Measurements from ENCODE around the gene FAM217A. TPM values are rescaled to one million over a fixed set of nuclear protein-coding genes. Genes with fewer than 3 reads are reported as not detected.

The FAM217A gene
- total RNA-seq, 1 experiment from 2014 or later = not detected

- ChIA-PET RAD21 (ENCODE audit: low non-redundant PET in 1 of 2, low total read pairs in 2 of 2, uncharacterized antibody in 2 of 2, unreplicated experiment in 2 of 2) (no interaction called here), CTCF (no interaction called here), POLR2A (no interaction called here)
- H3K9me2 ChIP-seq (ENCODE audit: insufficient read depth) = no peaks in the 10 kb centered on the region
- ATAC-seq (no peak), DNase-seq (ENCODE audit: low read depth, low spot score) (no peak)
- H3K27ac ChIP-seq (ENCODE audit: low read depth, low read length) = no peak overlapping the region
- no peak for TF ChIP-seq SIN3A (IDR thresholded peaks at IDR 0.05; ENCODE audit: low read depth)
- TF ChIP-seq, protein P1, sequence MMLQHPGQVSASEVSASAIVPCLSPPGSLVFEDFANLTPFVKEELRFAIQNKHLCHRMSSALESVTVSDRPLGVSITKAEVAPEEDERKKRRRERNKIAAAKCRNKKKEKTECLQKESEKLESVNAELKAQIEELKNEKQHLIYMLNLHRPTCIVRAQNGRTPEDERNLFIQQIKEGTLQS (IDR thresholded peaks at IDR 0.05) = no peak
- no peak for TF ChIP-seq CEBPB (IDR thresholded peaks at IDR 0.05; ENCODE audit: low read depth)
- TF ChIP-seq ZBTB33 (IDR thresholded peaks at IDR 0.05; ENCODE audit: extremely low read depth, insufficient replicate concordance, low read length) = no peak
- TF ChIP-seq ZFX (IDR thresholded peaks at IDR 0.05) = no peak
- TF ChIP-seq POLR2AphosphoS5 (IDR thresholded peaks at IDR 0.05; ENCODE audit: low read depth, low read length) = no peak
- H4K20me1 ChIP-seq (ENCODE audit: insufficient read depth) = no peaks in the 10 kb centered on the region
- H2AFZ ChIP-seq (ENCODE audit: low read depth, low read length, poor library complexity, severe bottlenecking) = no peak overlapping the region
- H3K9ac ChIP-seq (ENCODE audit: low read length) = no peak overlapping the region
- no peaks in the 10 kb centered on the region for H3K9me3 ChIP-seq (ENCODE audit: control insufficient read depth in 1 of 2, insufficient read depth in 1 of 2, low read depth in 1 of 2, low read length in 2 of 2)
- no peaks in the 10 kb centered on the region for H3K36me3 ChIP-seq (ENCODE audit: control insufficient read depth in 1 of 2, insufficient read depth in 2 of 2, low read length in 2 of 2)
- no peaks in the 10 kb centered on the region for H3K4me1 ChIP-seq (ENCODE audit: control insufficient read depth in 1 of 2, insufficient read depth in 2 of 2, low read length in 2 of 2)
- no peaks in the 10 kb centered on the region for H3K27me3 ChIP-seq (ENCODE audit: insufficient read depth, low read length)
- H3K79me2 ChIP-seq (ENCODE audit: insufficient read depth, low read length) = no peaks in the 10 kb centered on the region
- BruUV-seq (replicated peaks) = no TSS peak
- no peak overlapping the region for H3K4me3 ChIP-seq (replicated peaks in 1 of 2; ENCODE audit: low read depth in 1 of 2, low read length in 2 of 2)
- intact Hi-C loops (cut with micrococcal nuclease) = no loop called here
- H3K4me2 ChIP-seq (ENCODE audit: low read length) = no peak overlapping the region
Observed at GRCh38 chr6:4093288-4093687, 14.4 kb upstream of the FAM217A start.

DNA sequence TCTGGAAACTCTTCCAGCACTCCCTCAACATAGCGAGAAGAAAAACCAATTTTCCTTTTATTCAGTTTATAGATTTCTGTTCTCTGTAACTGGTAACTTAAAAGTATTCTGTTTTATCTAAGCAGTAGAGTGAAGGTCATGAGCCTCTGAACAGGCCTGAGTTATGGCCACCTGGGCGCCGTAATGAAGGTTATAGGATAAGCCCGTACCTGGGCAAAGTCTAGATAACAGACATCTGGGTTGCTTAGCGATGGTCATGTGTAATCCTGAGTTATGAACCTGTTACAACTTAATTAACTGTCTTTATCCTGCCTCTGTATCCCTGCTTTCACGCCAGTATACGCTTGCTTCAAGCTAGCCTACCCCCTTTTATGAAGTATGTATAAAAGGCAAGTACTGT is 13.0 kb upstream of the FAM217A start:
- no peak overlapping the region for H3K4me3 ChIP-seq (replicated peaks in 1 of 2; ENCODE audit: low read depth in 1 of 2, low read length in 2 of 2)
- no peak for ATAC-seq

More for the DNA sequence above, 13.0 kb upstream of the FAM217A start:
- Histone ChIP-seq H3K9me3 (ENCODE audit: control insufficient read depth in 1 of 2, insufficient read depth in 1 of 2, low read depth in 1 of 2, low read length in 2 of 2) (no peaks in the 10 kb centered on the region), H3K4me1 (ENCODE audit: control insufficient read depth in 1 of 2, insufficient read depth in 2 of 2, low read length in 2 of 2) (no peaks in the 10 kb centered on the region), H3K27ac (ENCODE audit: low read depth, low read length) (no peak overlapping the region), H2AFZ (ENCODE audit: low read depth, low read length, poor library complexity, severe bottlenecking) (no peak overlapping the region), H3K9ac (ENCODE audit: low read length) (no peak overlapping the region), H3K79me2 (ENCODE audit: insufficient read depth, low read length) (no peaks in the 10 kb centered on the region), H3K4me2 (ENCODE audit: low read length) (no peak overlapping the region), H3K27me3 (ENCODE audit: insufficient read depth, low read length) (no peaks in the 10 kb centered on the region), H3K9me2 (ENCODE audit: insufficient read depth) (no peaks in the 10 kb centered on the region), H4K20me1 (ENCODE audit: insufficient read depth) (no peaks in the 10 kb centered on the region), H3K36me3 (ENCODE audit: control insufficient read depth in 1 of 2, insufficient read depth in 2 of 2, low read length in 2 of 2) (no peaks in the 10 kb centered on the region)
- no peak for TF ChIP-seq SP1 (IDR thresholded peaks at IDR 0.05; ENCODE audit: low read depth)
- no peak for TF ChIP-seq SIN3A (IDR thresholded peaks at IDR 0.05; ENCODE audit: low read depth)
- no peak for TF ChIP-seq ZNF274 (IDR thresholded peaks at IDR 0.05; ENCODE audit: low read depth, low read length)
- TF ChIP-seq CTCF (IDR thresholded peaks at IDR 0.05 in 2 of 3, conservative IDR thresholded peaks at IDR 0.05 in 1 of 3; ENCODE audit: borderline replicate concordance in 1 of 3, insufficient read depth in 1 of 3, low read depth in 2 of 3, low read length in 2 of 3) = no peak
- no peak for TF ChIP-seq POLR2AphosphoS5 (IDR thresholded peaks at IDR 0.05; ENCODE audit: low read depth, low read length)
- TF ChIP-seq, protein P1 (IDR thresholded peaks at IDR 0.05) = no peak
- DNase-seq (ENCODE audit: low read depth, low spot score) = no peak
- ChIA-PET CTCF (no interaction called here), POLR2A (no interaction called here), RAD21 (ENCODE audit: low non-redundant PET in 1 of 2, low total read pairs in 2 of 2, uncharacterized antibody in 2 of 2, unreplicated experiment in 2 of 2) (no interaction called here)
- intact Hi-C loops (cut with micrococcal nuclease) = no loop called here
- BruUV-seq (replicated peaks) = no TSS peak
